ENCODE results near the gene DRC1. TPM values are rescaled to one million over a fixed set of nuclear protein-coding genes. Genes with fewer than 3 reads are reported as not detected.

DRC1 gene
- total and polyA plus RNA-seq, 2 of the 4 experiments (the other 2 are of a cell fraction) = 0.18 TPM; not detected in 1

DNA sequence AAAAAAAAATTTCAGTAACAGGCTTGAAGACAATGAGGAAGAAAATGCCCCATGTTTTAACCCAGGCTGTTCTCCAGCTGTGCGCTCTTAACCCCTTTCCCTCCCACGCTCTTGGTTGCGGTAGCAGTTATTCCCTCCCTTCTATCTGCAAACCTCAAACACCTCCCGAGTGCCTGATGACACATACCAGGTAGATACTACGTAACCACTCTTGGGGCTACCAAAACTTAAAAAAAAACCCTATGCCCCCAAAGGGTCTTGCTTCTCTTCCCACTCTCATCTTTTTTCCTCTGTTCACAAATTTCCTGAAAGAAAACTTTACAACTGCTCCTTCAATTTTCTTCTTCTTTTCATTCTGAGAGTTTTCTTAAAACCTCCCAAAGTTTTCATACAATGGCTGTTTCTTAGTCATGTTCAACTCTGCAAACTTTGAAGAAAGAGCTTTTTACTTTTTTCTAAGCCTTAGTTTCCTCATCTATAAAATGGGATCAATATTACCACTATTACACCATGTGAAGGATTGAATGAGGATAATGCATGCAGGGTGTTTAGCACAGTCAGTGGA is 4.9 kb upstream of the DRC1 start:
- Histone ChIP-seq H2BK15ac (ENCODE audit: low read depth, low read length) (no peak overlapping the region), H2AK9ac (replicated peaks; ENCODE audit: low read depth, low read length, poor library complexity) (no peak overlapping the region), H4K5ac (ENCODE audit: low read depth, low read length) (no peak overlapping the region), H4K91ac (ENCODE audit: insufficient read depth, low read depth, low read length) (no peak overlapping the region), H2AK5ac (ENCODE audit: low read depth, low read length) (no peak overlapping the region), H3K36me3 (ENCODE audit: control insufficient read depth, insufficient read depth, low read length) (peaks cover 4% of the 10 kb centered on the region; the same call in 1 of the 2 replicates), H3K4me1 (ENCODE audit: control insufficient read depth, insufficient read depth, low read length) (no peaks in the 10 kb centered on the region), H3K23ac (ENCODE audit: low read depth, low read length) (no peak overlapping the region), H3K79me1 (ENCODE audit: low read depth in 1 of 2, low read length in 2 of 2) (no peaks in the 10 kb centered on the region), H2AFZ (replicated peaks; ENCODE audit: low read length, poor library complexity) (no peak overlapping the region), H3K4me2 (ENCODE audit: low read depth, low read length) (no peak overlapping the region), H3K18ac (ENCODE audit: low read depth, low read length) (no peak overlapping the region), H2BK20ac (ENCODE audit: low read depth, low read length) (no peak overlapping the region), H3K9me1 (ENCODE audit: insufficient read depth, low read length) (peaks cover 2% of the 10 kb centered on the region; the same call in 1 of the 2 replicates), H3K27ac (ENCODE audit: insufficient read depth, low read length) (no peak overlapping the region), H3K4ac (ENCODE audit: low read depth, low read length) (no peak overlapping the region), H3K56ac (ENCODE audit: extremely low read depth, insufficient read depth, low read length) (no peak overlapping the region), H3K27me3 (ENCODE audit: control insufficient read depth, insufficient read depth, low read length) (no peaks in the 10 kb centered on the region), H3K9ac (ENCODE audit: low read depth, low read length) (no peak overlapping the region), H2BK120ac (ENCODE audit: low read depth, low read length) (no peak overlapping the region), H4K20me1 (ENCODE audit: insufficient read depth, low read length) (no peaks in the 10 kb centered on the region; the same call in 1 of the 2 replicates), H3K9me3 (ENCODE audit: control insufficient read depth, insufficient read depth, low read length) (no peaks in the 10 kb centered on the region), H3K4me3 (ENCODE audit: insufficient read depth, low read depth, low read length) (no peak overlapping the region), H4K8ac (ENCODE audit: low read depth in 2 of 2, low read length in 2 of 2) (no peak overlapping the region), H3K14ac (replicated peaks; ENCODE audit: low read depth, low read length) (no peak overlapping the region), H2BK5ac (ENCODE audit: low read depth, low read length, poor library complexity, severe bottlenecking) (no peak overlapping the region)
- no peak for DNase-seq
- intact Hi-C loops (cut with micrococcal nuclease) = no loop called here
- no peak for TF ChIP-seq RAD21 (IDR thresholded peaks at IDR 0.05; ENCODE audit: low read length)
- no peak for TF ChIP-seq POLR2A (IDR thresholded peaks at IDR 0.05; ENCODE audit: low read depth, low read length)
- no peak for TF ChIP-seq CEBPB (IDR thresholded peaks at IDR 0.05; ENCODE audit: low read depth, low read length)
- no peak for TF ChIP-seq FOS (IDR thresholded peaks at IDR 0.05; ENCODE audit: low read depth, low read length)
- no peak for TF ChIP-seq CTCF (conservative IDR thresholded peaks at IDR 0.05; ENCODE audit: low read depth, low read length)
- TF ChIP-seq BHLHE40 (IDR thresholded peaks at IDR 0.05; ENCODE audit: low read depth, low read length) = no peak
- TF ChIP-seq, protein P1, sequence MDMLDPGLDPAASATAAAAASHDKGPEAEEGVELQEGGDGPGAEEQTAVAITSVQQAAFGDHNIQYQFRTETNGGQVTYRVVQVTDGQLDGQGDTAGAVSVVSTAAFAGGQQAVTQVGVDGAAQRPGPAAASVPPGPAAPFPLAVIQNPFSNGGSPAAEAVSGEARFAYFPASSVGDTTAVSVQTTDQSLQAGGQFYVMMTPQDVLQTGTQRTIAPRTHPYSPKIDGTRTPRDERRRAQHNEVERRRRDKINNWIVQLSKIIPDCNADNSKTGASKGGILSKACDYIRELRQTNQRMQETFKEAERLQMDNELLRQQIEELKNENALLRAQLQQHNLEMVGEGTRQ (IDR thresholded peaks at IDR 0.05; ENCODE audit: low read depth, low read length) = no peak
- TF ChIP-seq MAFK (IDR thresholded peaks at IDR 0.05; ENCODE audit: low read depth, low read length) = no peak
- no peak for TF ChIP-seq ELK1 (IDR thresholded peaks at IDR 0.05; ENCODE audit: borderline replicate concordance, low read depth, low read length)
- TF ChIP-seq RFX5 (IDR thresholded peaks at IDR 0.05; ENCODE audit: low read depth, low read length) = no peak
- in situ Hi-C loops (cut with MboI; ENCODE audit: low sequenced_read_pairs) = no loop called here
- no peak for ATAC-seq (ENCODE audit: low read depth)
- ChIA-PET POLR2A (ENCODE audit: unreplicated experiment) (no interaction called here), CTCF (no interaction called here)
- 89% methylated on average over 3 of the region's 5 CpGs; no CpG with 5 or more reads in 1 of the 2 experiments for WGBS, 2 experiments (ENCODE audit: extremely low coverage in 2 of 2, insufficient read length in 1 of 2)
- dilution Hi-C loops (cut with HindIII; ENCODE audit: low sequenced_read_pairs, unreplicated experiment) = no loop called here
- no TSS peak for BruUV-seq (replicated peaks)
